Spleen (tissue), 7 donors: ENCODE measurements around the gene ZNF567.

Experiments used
- POLR2A ChIP-seq, 3 donors: fragments of 450-650 bp; IDR thresholded peaks; one replicate each; pipeline ENCODE4 v1.5.1; 2017; ENCODE audit warnings: antibody characterized with exemption in 3 of 3, mild to moderate bottlenecking in 1 of 3
- POLR2AphosphoS5 ChIP-seq, 3 donors: sonication (generic); formaldehyde crosslinking; IDR thresholded peaks; one replicate each; pipeline ENCODE4 v1.5.1; 2017; ENCODE audit warnings: antibody characterized with exemption in 3 of 3
- TF ChIP-seq, protein P1 (sequence below), 11 experiments: fragments of 200-600 bp in 7 of 11; fragments of 450-650 bp in 4 of 11; sonication (generic) in 4 of 11; IDR thresholded peaks in 8 of 11; conservative IDR thresholded peaks in 3 of 11; 1 replicate in 7 of 11; 2 replicates in 4 of 11; pipeline versions ENCODE4 v1.4.0 to v1.8.0; 2016 to 2021; ENCODE audit warnings: antibody characterized with exemption in 11 of 11, inconsistent platforms in 4 of 11, mild to moderate bottlenecking in 1 of 11
- donor health status: DM: no; HTN: no; CAD: no; lungs with moderate emphysema.
- donor health status: DM: no; HTN: no; CAD: no.
- donor health status: DM: no; HTN: no; CAD: no.

- TF ChIP-seq, protein P1, sequence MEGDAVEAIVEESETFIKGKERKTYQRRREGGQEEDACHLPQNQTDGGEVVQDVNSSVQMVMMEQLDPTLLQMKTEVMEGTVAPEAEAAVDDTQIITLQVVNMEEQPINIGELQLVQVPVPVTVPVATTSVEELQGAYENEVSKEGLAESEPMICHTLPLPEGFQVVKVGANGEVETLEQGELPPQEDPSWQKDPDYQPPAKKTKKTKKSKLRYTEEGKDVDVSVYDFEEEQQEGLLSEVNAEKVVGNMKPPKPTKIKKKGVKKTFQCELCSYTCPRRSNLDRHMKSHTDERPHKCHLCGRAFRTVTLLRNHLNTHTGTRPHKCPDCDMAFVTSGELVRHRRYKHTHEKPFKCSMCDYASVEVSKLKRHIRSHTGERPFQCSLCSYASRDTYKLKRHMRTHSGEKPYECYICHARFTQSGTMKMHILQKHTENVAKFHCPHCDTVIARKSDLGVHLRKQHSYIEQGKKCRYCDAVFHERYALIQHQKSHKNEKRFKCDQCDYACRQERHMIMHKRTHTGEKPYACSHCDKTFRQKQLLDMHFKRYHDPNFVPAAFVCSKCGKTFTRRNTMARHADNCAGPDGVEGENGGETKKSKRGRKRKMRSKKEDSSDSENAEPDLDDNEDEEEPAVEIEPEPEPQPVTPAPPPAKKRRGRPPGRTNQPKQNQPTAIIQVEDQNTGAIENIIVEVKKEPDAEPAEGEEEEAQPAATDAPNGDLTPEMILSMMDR (IDR thresholded peaks at IDR 0.05 in 8 of 11, conservative IDR thresholded peaks at IDR 0.05 in 3 of 11) = no peak
- TF ChIP-seq POLR2A (IDR thresholded peaks at IDR 0.05) (no peak), POLR2AphosphoS5 (IDR thresholded peaks at IDR 0.05) (no peak)
These were observed 62.8 kb downstream of the ZNF567 start for GRCh38 chr19:36750066-36750691.
